HL-60 (cell line): ENCODE data around the gene STAT1.

Experiments used
- DNase-seq, 2 experiments: peaks; one replicate each; pipeline ENCODE4 v3.0.0-alpha.2; 2010 to 2020; ENCODE audit warnings: low read depth in 1 of 2, low spot score in 1 of 2
- H3K27ac ChIP-seq: fragments of 250-450 bp; sonication (Bioruptor Pico); replicated peaks from 2 replicates; pipeline ENCODE4 v1.5.1; 2020; ENCODE audit warnings: mild to moderate bottlenecking, moderate library complexity
- H3K27me3 ChIP-seq: fragments of 250-450 bp; sonication (Bioruptor Pico); 2 replicates; pipeline ENCODE4 v1.5.1; 2021; ENCODE audit warnings: mild to moderate bottlenecking, moderate library complexity; ENCODE audit not compliant: insufficient read depth, poor library complexity, severe bottlenecking
- H3K4me3 ChIP-seq: replicated peaks from 2 replicates; pipeline ENCODE4 v1.5.1; 2011; ENCODE audit warnings: mild to moderate bottlenecking, control low read depth, low read length; ENCODE audit not compliant: insufficient read depth
- GABPA ChIP-seq: IDR thresholded peaks from 2 replicates; pipeline ENCODE4 v1.6.1; 2012; ENCODE audit warnings: low read depth
- POLR2AphosphoS5 ChIP-seq: IDR thresholded peaks from 2 replicates; pipeline ENCODE4 v1.6.1; 2012; ENCODE audit warnings: low read depth
- SPI1 ChIP-seq: IDR thresholded peaks from 2 replicates; pipeline ENCODE4 v1.6.1; 2012; ENCODE audit warnings: low read depth, mild to moderate bottlenecking, borderline replicate concordance
- TF ChIP-seq, protein P1 (sequence below): IDR thresholded peaks from 2 replicates; pipeline ENCODE4 v1.6.1; 2012; ENCODE audit warnings: low read depth; ENCODE audit not compliant: insufficient replicate concordance
- TF ChIP-seq, protein P2 (sequence below): IDR thresholded peaks from one replicate; pipeline ENCODE4 v1.5.1; 2011; ENCODE audit warnings: low read length, control low read depth, inconsistent platforms; ENCODE audit not compliant: insufficient read depth

The STAT1 gene

DNA sequence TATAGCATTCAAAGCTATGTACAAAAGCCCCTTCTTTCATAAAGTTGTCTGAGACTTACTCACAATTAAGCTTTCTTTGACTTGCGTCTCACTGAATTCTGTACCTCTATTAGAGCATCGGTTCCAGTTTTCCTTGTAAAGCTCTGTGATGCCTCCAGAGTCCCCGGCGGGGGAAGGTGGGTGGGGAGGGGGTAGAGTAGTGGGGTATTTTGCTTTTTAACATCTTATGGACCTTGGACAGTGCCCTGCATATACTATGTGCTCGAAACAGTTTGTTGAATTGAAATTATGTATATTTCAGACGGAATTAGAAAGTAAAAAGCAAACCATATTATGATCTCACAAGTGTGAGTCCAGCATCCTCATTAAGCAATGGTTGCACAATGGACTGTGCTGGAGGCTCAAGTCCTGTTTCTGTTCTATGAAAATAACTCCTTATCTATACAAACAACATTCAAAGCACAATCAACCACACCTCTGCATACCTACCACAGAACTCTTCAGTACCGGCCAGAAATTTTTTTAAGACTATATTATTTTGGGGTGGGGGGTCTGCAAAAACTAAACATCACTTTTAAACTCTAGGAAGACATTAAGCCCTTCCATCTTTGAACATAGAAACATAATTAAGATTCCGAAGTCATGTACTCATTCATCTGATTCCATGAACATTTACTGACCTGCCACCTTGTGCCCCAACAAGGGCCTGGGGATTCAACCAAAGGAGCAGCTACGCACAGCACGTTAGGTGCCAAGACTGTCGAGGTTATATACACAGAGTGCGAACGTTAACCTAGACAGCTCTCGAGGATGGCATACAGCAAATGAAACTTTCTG is 908 bp downstream of the STAT1 start:
- DNase-seq, result peak in 1 of 2 experiments; percentile 58
- Histone ChIP-seq H3K27me3 (no peaks in the 10 kb centered on the region), H3K4me3 (peak overlapping the region; percentile 94), H3K27ac (peak overlapping the region; percentile 91)
- TF ChIP-seq, protein P1, sequence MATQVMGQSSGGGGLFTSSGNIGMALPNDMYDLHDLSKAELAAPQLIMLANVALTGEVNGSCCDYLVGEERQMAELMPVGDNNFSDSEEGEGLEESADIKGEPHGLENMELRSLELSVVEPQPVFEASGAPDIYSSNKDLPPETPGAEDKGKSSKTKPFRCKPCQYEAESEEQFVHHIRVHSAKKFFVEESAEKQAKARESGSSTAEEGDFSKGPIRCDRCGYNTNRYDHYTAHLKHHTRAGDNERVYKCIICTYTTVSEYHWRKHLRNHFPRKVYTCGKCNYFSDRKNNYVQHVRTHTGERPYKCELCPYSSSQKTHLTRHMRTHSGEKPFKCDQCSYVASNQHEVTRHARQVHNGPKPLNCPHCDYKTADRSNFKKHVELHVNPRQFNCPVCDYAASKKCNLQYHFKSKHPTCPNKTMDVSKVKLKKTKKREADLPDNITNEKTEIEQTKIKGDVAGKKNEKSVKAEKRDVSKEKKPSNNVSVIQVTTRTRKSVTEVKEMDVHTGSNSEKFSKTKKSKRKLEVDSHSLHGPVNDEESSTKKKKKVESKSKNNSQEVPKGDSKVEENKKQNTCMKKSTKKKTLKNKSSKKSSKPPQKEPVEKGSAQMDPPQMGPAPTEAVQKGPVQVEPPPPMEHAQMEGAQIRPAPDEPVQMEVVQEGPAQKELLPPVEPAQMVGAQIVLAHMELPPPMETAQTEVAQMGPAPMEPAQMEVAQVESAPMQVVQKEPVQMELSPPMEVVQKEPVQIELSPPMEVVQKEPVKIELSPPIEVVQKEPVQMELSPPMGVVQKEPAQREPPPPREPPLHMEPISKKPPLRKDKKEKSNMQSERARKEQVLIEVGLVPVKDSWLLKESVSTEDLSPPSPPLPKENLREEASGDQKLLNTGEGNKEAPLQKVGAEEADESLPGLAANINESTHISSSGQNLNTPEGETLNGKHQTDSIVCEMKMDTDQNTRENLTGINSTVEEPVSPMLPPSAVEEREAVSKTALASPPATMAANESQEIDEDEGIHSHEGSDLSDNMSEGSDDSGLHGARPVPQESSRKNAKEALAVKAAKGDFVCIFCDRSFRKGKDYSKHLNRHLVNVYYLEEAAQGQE, result peak; percentile 74
- TF ChIP-seq SPI1, result no peak
- TF ChIP-seq, protein P2, sequence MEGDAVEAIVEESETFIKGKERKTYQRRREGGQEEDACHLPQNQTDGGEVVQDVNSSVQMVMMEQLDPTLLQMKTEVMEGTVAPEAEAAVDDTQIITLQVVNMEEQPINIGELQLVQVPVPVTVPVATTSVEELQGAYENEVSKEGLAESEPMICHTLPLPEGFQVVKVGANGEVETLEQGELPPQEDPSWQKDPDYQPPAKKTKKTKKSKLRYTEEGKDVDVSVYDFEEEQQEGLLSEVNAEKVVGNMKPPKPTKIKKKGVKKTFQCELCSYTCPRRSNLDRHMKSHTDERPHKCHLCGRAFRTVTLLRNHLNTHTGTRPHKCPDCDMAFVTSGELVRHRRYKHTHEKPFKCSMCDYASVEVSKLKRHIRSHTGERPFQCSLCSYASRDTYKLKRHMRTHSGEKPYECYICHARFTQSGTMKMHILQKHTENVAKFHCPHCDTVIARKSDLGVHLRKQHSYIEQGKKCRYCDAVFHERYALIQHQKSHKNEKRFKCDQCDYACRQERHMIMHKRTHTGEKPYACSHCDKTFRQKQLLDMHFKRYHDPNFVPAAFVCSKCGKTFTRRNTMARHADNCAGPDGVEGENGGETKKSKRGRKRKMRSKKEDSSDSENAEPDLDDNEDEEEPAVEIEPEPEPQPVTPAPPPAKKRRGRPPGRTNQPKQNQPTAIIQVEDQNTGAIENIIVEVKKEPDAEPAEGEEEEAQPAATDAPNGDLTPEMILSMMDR, result no peak

DNA sequence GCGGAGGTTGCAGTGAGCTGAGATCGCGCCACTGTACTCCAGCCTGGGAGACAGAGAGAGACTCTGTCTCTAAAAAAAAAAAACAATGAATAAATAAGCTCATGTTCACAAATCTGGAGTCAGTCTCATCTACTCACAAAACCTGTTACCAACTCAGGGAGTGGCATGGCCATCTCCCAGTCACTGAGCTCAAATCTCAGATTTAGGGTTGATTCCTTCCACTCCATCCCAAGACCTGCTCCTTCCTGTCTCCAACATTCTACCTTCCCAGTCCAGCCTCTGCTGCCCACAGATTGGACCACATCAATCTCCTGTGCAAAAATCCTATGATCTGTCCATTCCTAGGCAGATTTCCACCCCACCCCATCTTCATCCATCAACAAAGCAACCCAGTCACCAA is 1.6 kb downstream of the STAT1 start:
- Histone ChIP-seq H3K27ac (no peak overlapping the region), H3K4me3 (no peak overlapping the region), H3K27me3 (no peaks in the 10 kb centered on the region)
- DNase-seq, result no peak
- TF ChIP-seq, protein P2, result no peak
- TF ChIP-seq POLR2AphosphoS5 (no peak), SPI1 (no peak), GABPA (no peak)
- TF ChIP-seq, protein P1, result no peak

DNA sequence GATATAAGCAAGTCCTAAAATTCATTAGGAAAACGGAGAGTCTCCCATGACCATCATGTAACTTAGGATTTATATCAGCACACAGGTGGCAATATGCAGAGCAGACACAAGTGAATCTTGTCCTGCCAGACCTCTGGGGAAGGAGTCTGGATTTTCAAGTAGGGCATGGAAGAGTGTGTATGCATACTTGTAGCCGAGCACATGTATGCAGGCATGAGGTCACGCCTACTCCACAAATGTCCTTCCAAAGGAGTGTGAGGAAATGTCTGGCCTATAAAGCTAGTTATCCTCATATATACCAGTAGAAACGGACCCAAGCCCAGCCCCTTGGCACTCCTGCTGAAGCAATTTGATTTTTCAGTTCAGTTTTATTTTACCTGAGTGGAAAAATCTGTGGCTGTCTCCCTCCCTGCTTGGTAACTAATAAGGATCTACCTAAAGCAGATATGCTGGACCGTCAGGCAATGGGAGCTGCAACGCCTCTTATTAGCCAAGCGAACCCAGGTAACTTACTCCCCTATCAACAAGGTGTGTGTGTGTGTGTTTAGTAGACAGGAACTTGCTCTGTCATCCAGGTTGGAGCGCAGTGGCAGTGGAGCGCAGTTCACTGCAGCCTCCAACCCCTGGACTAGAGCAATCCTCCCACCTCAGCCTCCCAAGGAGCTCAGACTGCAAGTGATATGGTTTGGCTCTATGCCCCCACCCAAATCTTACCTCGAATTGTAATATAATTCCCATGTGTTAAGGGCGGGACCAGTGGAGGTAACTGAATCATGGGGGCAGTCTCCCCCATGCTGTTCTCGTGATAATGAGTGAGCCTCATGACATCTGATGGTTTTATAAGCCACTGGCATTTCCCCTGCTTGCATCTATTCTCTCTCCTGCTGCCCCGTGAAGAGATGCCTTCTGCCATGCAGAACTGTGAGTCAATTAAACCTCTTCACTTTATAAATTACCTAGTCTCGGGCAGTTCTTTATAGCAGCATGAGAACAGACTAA is 2.8 kb downstream of the STAT1 start:
- no peak for DNase-seq
- TF ChIP-seq, protein P2, result no peak
- TF ChIP-seq SPI1, result no peak
- TF ChIP-seq, protein P1, result no peak
- no peak for TF ChIP-seq POLR2AphosphoS5
- no peak for TF ChIP-seq GABPA
- Histone ChIP-seq H3K4me3 (no peak overlapping the region), H3K27ac (no peak overlapping the region), H3K27me3 (no peaks in the 10 kb centered on the region)
